ENCODE data around the gene GALNTL6.

GALNTL6 gene

GRCh38 chr4:173073939-173074500 is 1260.8 kb downstream of the GALNTL6 start:
- no peak overlapping the region for H3K27ac Mint-ChIP-seq
- H3K36me3 Mint-ChIP-seq (ENCODE audit: low read depth) = no peaks in the 10 kb centered on the region
- intact Hi-C loops (cut with micrococcal nuclease) = no loop called here
- peaks cover 27% of the 10 kb centered on the region for H3K9me3 Mint-ChIP-seq
- H3K4me1 Mint-ChIP-seq (ENCODE audit: low read depth) = peaks cover 10% of the 10 kb centered on the region
- no peaks in the 10 kb centered on the region for H3K27me3 Mint-ChIP-seq
- H3K4me3 Mint-ChIP-seq = no peak overlapping the region

GRCh38 chr4:173074501-173074946 is 1261.3 kb downstream of the GALNTL6 start:
- no peak overlapping the region for H3K4me3 Mint-ChIP-seq
- peaks cover 22% of the 10 kb centered on the region for H3K9me3 Mint-ChIP-seq
- intact Hi-C loops (cut with micrococcal nuclease) = no loop called here
- H3K36me3 Mint-ChIP-seq (ENCODE audit: low read depth) = no peaks in the 10 kb centered on the region
- H3K27me3 Mint-ChIP-seq = no peaks in the 10 kb centered on the region
- H3K27ac Mint-ChIP-seq = no peak overlapping the region
- peaks cover 10% of the 10 kb centered on the region for H3K4me1 Mint-ChIP-seq (ENCODE audit: low read depth)

GRCh38 chr4:173076903-173077634 is 1263.9 kb downstream of the GALNTL6 start:
- Mint-ChIP-seq H3K36me3 (ENCODE audit: low read depth) (no peaks in the 10 kb centered on the region), H3K4me3 (no peak overlapping the region), H3K9me3 (peaks cover 9% of the 10 kb centered on the region), H3K27ac (no peak overlapping the region), H3K4me1 (ENCODE audit: low read depth) (peaks cover 10% of the 10 kb centered on the region), H3K27me3 (no peaks in the 10 kb centered on the region)
- intact Hi-C loops (cut with micrococcal nuclease) = no loop called here

GRCh38 chr4:173088144-173088543 is 1274.9 kb downstream of the GALNTL6 start:
- Mint-ChIP-seq H3K4me3 (no peak overlapping the region), H3K4me1 (ENCODE audit: low read depth) (peaks cover 30% of the 10 kb centered on the region), H3K27me3 (no peaks in the 10 kb centered on the region), H3K9me3 (no peaks in the 10 kb centered on the region), H3K27ac (no peak overlapping the region), H3K36me3 (ENCODE audit: low read depth) (no peaks in the 10 kb centered on the region)
- intact Hi-C loops (cut with micrococcal nuclease) = no loop called here
